ENCODE measurements around the gene C1orf53. TPM values are rescaled to one million over a fixed set of nuclear protein-coding genes. Genes with fewer than 3 reads are reported as not detected.

C1orf53 gene
- total and polyA plus RNA-seq, 2 experiments from 2014 or later = 2.7 to 3.8 TPM

DNA sequence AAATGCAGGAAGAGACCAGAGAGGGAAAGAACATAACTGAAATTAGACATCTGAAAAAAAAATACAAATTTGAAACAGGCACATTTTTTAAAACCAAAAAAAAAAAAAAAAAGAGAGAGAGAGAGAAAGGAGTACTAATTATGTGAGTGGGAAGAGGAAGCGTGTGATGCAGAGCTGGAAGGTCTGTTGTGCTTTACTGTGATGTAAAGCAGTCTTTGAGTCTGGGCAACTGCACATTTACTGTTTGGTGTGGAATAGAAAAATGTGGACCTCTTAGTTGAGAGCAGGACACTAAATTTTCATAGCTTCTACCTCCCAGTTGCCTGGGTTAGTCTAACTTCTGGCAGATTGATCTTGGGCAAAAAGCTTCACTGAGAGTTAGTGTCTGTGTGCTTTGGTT is 31.2 kb downstream of the C1orf53 start (continued):
- TF ChIP-seq, protein P1, sequence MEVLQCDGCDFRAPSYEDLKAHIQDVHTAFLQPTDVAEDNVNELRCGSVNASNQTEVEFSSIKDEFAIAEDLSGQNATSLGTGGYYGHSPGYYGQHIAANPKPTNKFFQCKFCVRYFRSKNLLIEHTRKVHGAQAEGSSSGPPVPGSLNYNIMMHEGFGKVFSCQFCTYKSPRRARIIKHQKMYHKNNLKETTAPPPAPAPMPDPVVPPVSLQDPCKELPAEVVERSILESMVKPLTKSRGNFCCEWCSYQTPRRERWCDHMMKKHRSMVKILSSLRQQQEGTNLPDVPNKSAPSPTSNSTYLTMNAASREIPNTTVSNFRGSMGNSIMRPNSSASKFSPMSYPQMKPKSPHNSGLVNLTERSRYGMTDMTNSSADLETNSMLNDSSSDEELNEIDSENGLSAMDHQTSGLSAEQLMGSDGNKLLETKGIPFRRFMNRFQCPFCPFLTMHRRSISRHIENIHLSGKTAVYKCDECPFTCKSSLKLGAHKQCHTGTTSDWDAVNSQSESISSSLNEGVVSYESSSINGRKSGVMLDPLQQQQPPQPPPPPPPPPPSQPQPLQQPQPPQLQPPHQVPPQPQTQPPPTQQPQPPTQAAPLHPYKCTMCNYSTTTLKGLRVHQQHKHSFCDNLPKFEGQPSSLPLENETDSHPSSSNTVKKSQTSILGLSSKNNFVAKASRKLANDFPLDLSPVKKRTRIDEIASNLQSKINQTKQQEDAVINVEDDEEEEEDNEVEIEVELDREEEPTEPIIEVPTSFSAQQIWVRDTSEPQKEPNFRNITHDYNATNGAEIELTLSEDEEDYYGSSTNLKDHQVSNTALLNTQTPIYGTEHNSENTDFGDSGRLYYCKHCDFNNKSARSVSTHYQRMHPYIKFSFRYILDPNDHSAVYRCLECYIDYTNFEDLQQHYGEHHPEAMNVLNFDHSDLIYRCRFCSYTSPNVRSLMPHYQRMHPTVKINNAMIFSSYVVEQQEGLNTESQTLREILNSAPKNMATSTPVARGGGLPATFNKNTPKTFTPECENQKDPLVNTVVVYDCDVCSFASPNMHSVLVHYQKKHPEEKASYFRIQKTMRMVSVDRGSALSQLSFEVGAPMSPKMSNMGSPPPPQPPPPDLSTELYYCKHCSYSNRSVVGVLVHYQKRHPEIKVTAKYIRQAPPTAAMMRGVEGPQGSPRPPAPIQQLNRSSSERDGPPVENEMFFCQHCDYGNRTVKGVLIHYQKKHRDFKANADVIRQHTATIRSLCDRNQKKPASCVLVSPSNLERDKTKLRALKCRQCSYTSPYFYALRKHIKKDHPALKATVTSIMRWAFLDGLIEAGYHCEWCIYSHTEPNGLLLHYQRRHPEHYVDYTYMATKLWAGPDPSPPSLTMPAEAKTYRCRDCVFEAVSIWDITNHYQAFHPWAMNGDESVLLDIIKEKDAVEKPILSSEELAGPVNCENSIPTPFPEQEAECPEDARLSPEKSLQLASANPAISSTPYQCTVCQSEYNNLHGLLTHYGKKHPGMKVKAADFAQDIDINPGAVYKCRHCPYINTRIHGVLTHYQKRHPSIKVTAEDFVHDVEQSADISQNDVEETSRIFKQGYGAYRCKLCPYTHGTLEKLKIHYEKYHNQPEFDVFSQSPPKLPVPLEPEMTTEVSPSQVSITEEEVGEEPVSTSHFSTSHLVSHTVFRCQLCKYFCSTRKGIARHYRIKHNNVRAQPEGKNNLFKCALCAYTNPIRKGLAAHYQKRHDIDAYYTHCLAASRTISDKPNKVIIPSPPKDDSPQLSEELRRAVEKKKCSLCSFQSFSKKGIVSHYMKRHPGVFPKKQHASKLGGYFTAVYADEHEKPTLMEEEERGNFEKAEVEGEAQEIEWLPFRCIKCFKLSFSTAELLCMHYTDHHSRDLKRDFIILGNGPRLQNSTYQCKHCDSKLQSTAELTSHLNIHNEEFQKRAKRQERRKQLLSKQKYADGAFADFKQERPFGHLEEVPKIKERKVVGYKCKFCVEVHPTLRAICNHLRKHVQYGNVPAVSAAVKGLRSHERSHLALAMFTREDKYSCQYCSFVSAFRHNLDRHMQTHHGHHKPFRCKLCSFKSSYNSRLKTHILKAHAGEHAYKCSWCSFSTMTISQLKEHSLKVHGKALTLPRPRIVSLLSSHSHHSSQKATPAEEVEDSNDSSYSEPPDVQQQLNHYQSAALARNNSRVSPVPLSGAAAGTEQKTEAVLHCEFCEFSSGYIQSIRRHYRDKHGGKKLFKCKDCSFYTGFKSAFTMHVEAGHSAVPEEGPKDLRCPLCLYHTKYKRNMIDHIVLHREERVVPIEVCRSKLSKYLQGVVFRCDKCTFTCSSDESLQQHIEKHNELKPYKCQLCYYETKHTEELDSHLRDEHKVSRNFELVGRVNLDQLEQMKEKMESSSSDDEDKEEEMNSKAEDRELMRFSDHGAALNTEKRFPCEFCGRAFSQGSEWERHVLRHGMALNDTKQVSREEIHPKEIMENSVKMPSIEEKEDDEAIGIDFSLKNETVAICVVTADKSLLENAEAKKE (CRISPR knock-in tag; IDR thresholded peaks at IDR 0.05) = no peak
- TF ChIP-seq EZH2 (IDR thresholded peaks at IDR 0.05; ENCODE audit: low read depth, unreplicated experiment) (no peak), STAT1 (IDR thresholded peaks at IDR 0.05; ENCODE audit: unreplicated experiment) (no peak), JUNB (IDR thresholded peaks at IDR 0.05; ENCODE audit: unreplicated experiment) (no peak), POLR2AphosphoS5 (IDR thresholded peaks at IDR 0.05; ENCODE audit: low read depth) (no peak), ZNF331 (CRISPR knock-in tag; IDR thresholded peaks at IDR 0.05; ENCODE audit: low read depth) (no peak), CREB1 (CRISPR knock-in tag; IDR thresholded peaks at IDR 0.05; ENCODE audit: low read depth) (no peak), EZH2phosphoT487 (IDR thresholded peaks at IDR 0.05; ENCODE audit: unreplicated experiment) (no peak), NANOG (IDR thresholded peaks at IDR 0.05; ENCODE audit: borderline replicate concordance) (no peak), ZNF114 (CRISPR knock-in tag; IDR thresholded peaks at IDR 0.05) (no peak)
- TF ChIP-seq, protein P2, sequence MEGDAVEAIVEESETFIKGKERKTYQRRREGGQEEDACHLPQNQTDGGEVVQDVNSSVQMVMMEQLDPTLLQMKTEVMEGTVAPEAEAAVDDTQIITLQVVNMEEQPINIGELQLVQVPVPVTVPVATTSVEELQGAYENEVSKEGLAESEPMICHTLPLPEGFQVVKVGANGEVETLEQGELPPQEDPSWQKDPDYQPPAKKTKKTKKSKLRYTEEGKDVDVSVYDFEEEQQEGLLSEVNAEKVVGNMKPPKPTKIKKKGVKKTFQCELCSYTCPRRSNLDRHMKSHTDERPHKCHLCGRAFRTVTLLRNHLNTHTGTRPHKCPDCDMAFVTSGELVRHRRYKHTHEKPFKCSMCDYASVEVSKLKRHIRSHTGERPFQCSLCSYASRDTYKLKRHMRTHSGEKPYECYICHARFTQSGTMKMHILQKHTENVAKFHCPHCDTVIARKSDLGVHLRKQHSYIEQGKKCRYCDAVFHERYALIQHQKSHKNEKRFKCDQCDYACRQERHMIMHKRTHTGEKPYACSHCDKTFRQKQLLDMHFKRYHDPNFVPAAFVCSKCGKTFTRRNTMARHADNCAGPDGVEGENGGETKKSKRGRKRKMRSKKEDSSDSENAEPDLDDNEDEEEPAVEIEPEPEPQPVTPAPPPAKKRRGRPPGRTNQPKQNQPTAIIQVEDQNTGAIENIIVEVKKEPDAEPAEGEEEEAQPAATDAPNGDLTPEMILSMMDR (conservative IDR thresholded peaks at IDR 0.05; ENCODE audit: low read depth in 2 of 2) = no peak
- TF ChIP-seq, protein P3, sequence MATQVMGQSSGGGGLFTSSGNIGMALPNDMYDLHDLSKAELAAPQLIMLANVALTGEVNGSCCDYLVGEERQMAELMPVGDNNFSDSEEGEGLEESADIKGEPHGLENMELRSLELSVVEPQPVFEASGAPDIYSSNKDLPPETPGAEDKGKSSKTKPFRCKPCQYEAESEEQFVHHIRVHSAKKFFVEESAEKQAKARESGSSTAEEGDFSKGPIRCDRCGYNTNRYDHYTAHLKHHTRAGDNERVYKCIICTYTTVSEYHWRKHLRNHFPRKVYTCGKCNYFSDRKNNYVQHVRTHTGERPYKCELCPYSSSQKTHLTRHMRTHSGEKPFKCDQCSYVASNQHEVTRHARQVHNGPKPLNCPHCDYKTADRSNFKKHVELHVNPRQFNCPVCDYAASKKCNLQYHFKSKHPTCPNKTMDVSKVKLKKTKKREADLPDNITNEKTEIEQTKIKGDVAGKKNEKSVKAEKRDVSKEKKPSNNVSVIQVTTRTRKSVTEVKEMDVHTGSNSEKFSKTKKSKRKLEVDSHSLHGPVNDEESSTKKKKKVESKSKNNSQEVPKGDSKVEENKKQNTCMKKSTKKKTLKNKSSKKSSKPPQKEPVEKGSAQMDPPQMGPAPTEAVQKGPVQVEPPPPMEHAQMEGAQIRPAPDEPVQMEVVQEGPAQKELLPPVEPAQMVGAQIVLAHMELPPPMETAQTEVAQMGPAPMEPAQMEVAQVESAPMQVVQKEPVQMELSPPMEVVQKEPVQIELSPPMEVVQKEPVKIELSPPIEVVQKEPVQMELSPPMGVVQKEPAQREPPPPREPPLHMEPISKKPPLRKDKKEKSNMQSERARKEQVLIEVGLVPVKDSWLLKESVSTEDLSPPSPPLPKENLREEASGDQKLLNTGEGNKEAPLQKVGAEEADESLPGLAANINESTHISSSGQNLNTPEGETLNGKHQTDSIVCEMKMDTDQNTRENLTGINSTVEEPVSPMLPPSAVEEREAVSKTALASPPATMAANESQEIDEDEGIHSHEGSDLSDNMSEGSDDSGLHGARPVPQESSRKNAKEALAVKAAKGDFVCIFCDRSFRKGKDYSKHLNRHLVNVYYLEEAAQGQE (IDR thresholded peaks at IDR 0.05; ENCODE audit: unreplicated experiment) = no peak
